ENCODE measurements around the gene INS.
A peak's percentile ranks its signal among the peaks of the same experiment; 100 is the strongest.

Gene INS

GRCh38 chr11:2123628-2123960 lies 37.4 kb downstream of the INS start:
- Histone ChIP-seq H4K91ac (ENCODE audit: low read depth, low read length, poor library complexity) (no peak overlapping the region), H2BK5ac (ENCODE audit: low read length) (peak overlapping the region; percentile 66), H3K9me3 (replicated peaks in 1 of 2; ENCODE audit: control insufficient read depth in 2 of 2, insufficient read depth in 1 of 2, low read depth in 1 of 2, low read length in 2 of 2) (no peaks in the 10 kb centered on the region), H3K4ac (ENCODE audit: low read length) (no peak overlapping the region), H2BK120ac (ENCODE audit: low read depth, low read length) (no peak overlapping the region), H3K36me3 (replicated peaks in 1 of 2; ENCODE audit: control insufficient read depth in 2 of 2, insufficient read depth in 2 of 2, low read length in 2 of 2) (no peaks in the 10 kb centered on the region), H3K79me1 (ENCODE audit: low read depth, low read length) (peaks cover 1% of the 10 kb centered on the region), H3K9ac (ENCODE audit: low read depth, low read length, poor library complexity) (no peak overlapping the region), H3K18ac (ENCODE audit: low read length) (peak overlapping the region; percentile 64), H2BK15ac (ENCODE audit: low read length) (peak overlapping the region; percentile 94), H2AK5ac (ENCODE audit: low read depth, low read length) (peak overlapping the region; percentile 47), H3K23ac (ENCODE audit: low read depth, low read length, poor library complexity) (no peak overlapping the region), H2BK12ac (ENCODE audit: low read length) (peak overlapping the region; percentile 41), H3K14ac (ENCODE audit: low read length) (no peak overlapping the region), H3K4me2 (ENCODE audit: insufficient read depth, low read length, poor library complexity, severe bottlenecking) (no peak overlapping the region), H3K27ac (replicated peaks; ENCODE audit: low read length) (no peak overlapping the region), H3K27me3 (ENCODE audit: control insufficient read depth in 3 of 3, insufficient read depth in 3 of 3, low read depth in 1 of 3, low read length in 3 of 3) (peaks cover 0 to 29% (median 0%) of the 10 kb centered on the region in 3 experiments), H3K4me3 (ENCODE audit: low read length in 2 of 2) (peak overlapping the region in 1 of 2 donors; percentile 53), H2AFZ (ENCODE audit: low read length) (no peak overlapping the region), H4K8ac (ENCODE audit: low read depth, low read length) (no peak overlapping the region), H3K4me1 (ENCODE audit: control insufficient read depth in 2 of 2, insufficient read depth in 1 of 2, low read depth in 1 of 2, low read length in 2 of 2) (peaks cover 0 to 4% of the 10 kb centered on the region in 2 donors)
- WGBS, 2 donors (ENCODE audit: extremely low coverage in 2 of 2, insufficient read length in 2 of 2, insufficient replicate concordance in 1 of 2), result no CpG with 5 or more reads among the region's 7 CpGs
- no peak for DNase-seq (ENCODE audit: low spot score)

GRCh38 chr11:2122907-2123627 lies 37.9 kb downstream of the INS start:
- Histone ChIP-seq H4K91ac (ENCODE audit: low read depth, low read length, poor library complexity) (no peak overlapping the region), H3K4me2 (ENCODE audit: insufficient read depth, low read length, poor library complexity, severe bottlenecking) (no peak overlapping the region), H2AFZ (ENCODE audit: low read length) (no peak overlapping the region), H2BK120ac (ENCODE audit: low read depth, low read length) (peak overlapping the region; percentile 81), H3K27ac (replicated peaks; ENCODE audit: low read length) (no peak overlapping the region), H3K36me3 (replicated peaks in 1 of 2; ENCODE audit: control insufficient read depth in 2 of 2, insufficient read depth in 2 of 2, low read length in 2 of 2) (no peaks in the 10 kb centered on the region), H2AK5ac (ENCODE audit: low read depth, low read length) (peak overlapping the region; percentile 47), H3K27me3 (ENCODE audit: control insufficient read depth in 3 of 3, insufficient read depth in 3 of 3, low read depth in 1 of 3, low read length in 3 of 3) (peaks cover 0 to 29% (median 0%) of the 10 kb centered on the region in 3 experiments), H3K23ac (ENCODE audit: low read depth, low read length, poor library complexity) (no peak overlapping the region), H2BK12ac (ENCODE audit: low read length) (peak overlapping the region; percentile 41), H3K9ac (ENCODE audit: low read depth, low read length, poor library complexity) (peak overlapping the region; percentile 72), H4K8ac (ENCODE audit: low read depth, low read length) (no peak overlapping the region), H3K14ac (ENCODE audit: low read length) (peak overlapping the region; percentile 89), H2BK15ac (ENCODE audit: low read length) (peak overlapping the region; percentile 94), H3K79me1 (ENCODE audit: low read depth, low read length) (peaks cover 1% of the 10 kb centered on the region), H2BK5ac (ENCODE audit: low read length) (no peak overlapping the region), H3K4me1 (ENCODE audit: control insufficient read depth in 2 of 2, insufficient read depth in 1 of 2, low read depth in 1 of 2, low read length in 2 of 2) (peaks cover 0 to 4% of the 10 kb centered on the region in 2 donors), H3K9me3 (replicated peaks in 1 of 2; ENCODE audit: control insufficient read depth in 2 of 2, insufficient read depth in 1 of 2, low read depth in 1 of 2, low read length in 2 of 2) (no peaks in the 10 kb centered on the region), H3K4ac (ENCODE audit: low read length) (no peak overlapping the region), H3K18ac (ENCODE audit: low read length) (peak overlapping the region; percentile 57), H3K4me3 (ENCODE audit: low read length in 2 of 2) (no peak overlapping the region)
- WGBS, 2 donors (ENCODE audit: extremely low coverage in 2 of 2, insufficient read length in 2 of 2, insufficient replicate concordance in 1 of 2), result no CpG with 5 or more reads among the region's 13 CpGs
- no peak for DNase-seq (ENCODE audit: low spot score)

GRCh38 chr11:2122222-2122906 lies 38.6 kb downstream of the INS start:
- Histone ChIP-seq H3K9me3 (replicated peaks in 1 of 2; ENCODE audit: control insufficient read depth in 2 of 2, insufficient read depth in 1 of 2, low read depth in 1 of 2, low read length in 2 of 2) (no peaks in the 10 kb centered on the region), H3K18ac (ENCODE audit: low read length) (peak overlapping the region; percentile 76), H3K79me1 (ENCODE audit: low read depth, low read length) (peaks cover 1% of the 10 kb centered on the region), H3K23ac (ENCODE audit: low read depth, low read length, poor library complexity) (no peak overlapping the region), H2BK15ac (ENCODE audit: low read length) (peak overlapping the region; percentile 58), H3K4me3 (ENCODE audit: low read length in 2 of 2) (no peak overlapping the region), H2AK5ac (ENCODE audit: low read depth, low read length) (peak overlapping the region; percentile 93), H2BK12ac (ENCODE audit: low read length) (no peak overlapping the region), H3K27me3 (ENCODE audit: control insufficient read depth in 3 of 3, insufficient read depth in 3 of 3, low read depth in 1 of 3, low read length in 3 of 3) (peaks cover 0 to 29% (median 0%) of the 10 kb centered on the region in 3 experiments), H4K8ac (ENCODE audit: low read depth, low read length) (peak overlapping the region; percentile 3), H3K14ac (ENCODE audit: low read length) (peak overlapping the region; percentile 89), H3K4ac (ENCODE audit: low read length) (no peak overlapping the region), H3K27ac (replicated peaks; ENCODE audit: low read length) (no peak overlapping the region), H3K4me1 (ENCODE audit: control insufficient read depth in 2 of 2, insufficient read depth in 1 of 2, low read depth in 1 of 2, low read length in 2 of 2) (peaks cover 0 to 4% of the 10 kb centered on the region in 2 donors), H2BK120ac (ENCODE audit: low read depth, low read length) (peak overlapping the region; percentile 81), H3K4me2 (ENCODE audit: insufficient read depth, low read length, poor library complexity, severe bottlenecking) (no peak overlapping the region), H3K36me3 (replicated peaks in 1 of 2; ENCODE audit: control insufficient read depth in 2 of 2, insufficient read depth in 2 of 2, low read length in 2 of 2) (no peaks in the 10 kb centered on the region), H4K91ac (ENCODE audit: low read depth, low read length, poor library complexity) (no peak overlapping the region), H2BK5ac (ENCODE audit: low read length) (no peak overlapping the region), H2AFZ (ENCODE audit: low read length) (peak overlapping the region; percentile 56), H3K9ac (ENCODE audit: low read depth, low read length, poor library complexity) (peak overlapping the region; percentile 72)
- WGBS, 2 donors (ENCODE audit: extremely low coverage in 2 of 2, insufficient read length in 2 of 2, insufficient replicate concordance in 1 of 2), result no CpG with 5 or more reads among the region's 19 CpGs
- no peak for DNase-seq (ENCODE audit: low spot score)
